ENCODE data around the gene CTDNEP1. TPM values are rescaled to one million over a fixed set of nuclear protein-coding genes. Genes with fewer than 3 reads are reported as not detected.

The CTDNEP1 gene
- total and polyA plus RNA-seq, 4 donors: 11.0 to 28.6 (median 18.6) TPM

DNA sequence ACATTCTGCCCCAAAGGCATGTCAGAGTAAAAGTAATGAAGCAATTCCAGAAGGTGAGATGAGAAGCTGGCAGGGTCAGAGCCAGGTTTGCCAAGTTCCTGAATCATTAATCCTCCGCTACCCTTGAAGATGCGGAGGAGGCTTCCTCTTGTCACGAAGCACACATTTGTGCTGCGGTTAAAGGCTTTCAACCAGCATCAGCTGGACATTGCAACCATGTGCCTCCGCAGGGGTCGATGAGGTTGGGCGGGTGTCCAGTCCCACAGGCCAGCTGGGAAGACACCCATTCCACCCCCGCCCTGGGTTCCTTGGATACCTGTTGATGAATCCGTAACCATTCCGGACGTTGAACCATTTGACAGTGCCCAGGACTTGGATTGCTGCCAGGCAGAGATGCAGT lies 41.6 kb upstream of the CTDNEP1 start:
- 86% methylated on average over 11 of the region's 11 CpGs for WGBS
- H3K9ac ChIP-seq (ENCODE audit: low read depth in 1 of 2, low read length in 2 of 2): no peak overlapping the region
- no peaks in the 10 kb centered on the region for H3K9me3 ChIP-seq (ENCODE audit: control insufficient read depth in 4 of 4, low read length in 3 of 4)
- TF ChIP-seq HNF4A (conservative IDR thresholded peaks at IDR 0.05): no peak
- TF ChIP-seq, protein P1, sequence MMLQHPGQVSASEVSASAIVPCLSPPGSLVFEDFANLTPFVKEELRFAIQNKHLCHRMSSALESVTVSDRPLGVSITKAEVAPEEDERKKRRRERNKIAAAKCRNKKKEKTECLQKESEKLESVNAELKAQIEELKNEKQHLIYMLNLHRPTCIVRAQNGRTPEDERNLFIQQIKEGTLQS (IDR thresholded peaks at IDR 0.05): no peak
- no peak for TF ChIP-seq JUND (IDR thresholded peaks at IDR 0.05)
- TF ChIP-seq RAD21 (IDR thresholded peaks at IDR 0.05): no peak
- TF ChIP-seq, protein P2, sequence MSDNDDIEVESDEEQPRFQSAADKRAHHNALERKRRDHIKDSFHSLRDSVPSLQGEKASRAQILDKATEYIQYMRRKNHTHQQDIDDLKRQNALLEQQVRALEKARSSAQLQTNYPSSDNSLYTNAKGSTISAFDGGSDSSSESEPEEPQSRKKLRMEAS (IDR thresholded peaks at IDR 0.05): no peak
- TF ChIP-seq, protein P3, sequence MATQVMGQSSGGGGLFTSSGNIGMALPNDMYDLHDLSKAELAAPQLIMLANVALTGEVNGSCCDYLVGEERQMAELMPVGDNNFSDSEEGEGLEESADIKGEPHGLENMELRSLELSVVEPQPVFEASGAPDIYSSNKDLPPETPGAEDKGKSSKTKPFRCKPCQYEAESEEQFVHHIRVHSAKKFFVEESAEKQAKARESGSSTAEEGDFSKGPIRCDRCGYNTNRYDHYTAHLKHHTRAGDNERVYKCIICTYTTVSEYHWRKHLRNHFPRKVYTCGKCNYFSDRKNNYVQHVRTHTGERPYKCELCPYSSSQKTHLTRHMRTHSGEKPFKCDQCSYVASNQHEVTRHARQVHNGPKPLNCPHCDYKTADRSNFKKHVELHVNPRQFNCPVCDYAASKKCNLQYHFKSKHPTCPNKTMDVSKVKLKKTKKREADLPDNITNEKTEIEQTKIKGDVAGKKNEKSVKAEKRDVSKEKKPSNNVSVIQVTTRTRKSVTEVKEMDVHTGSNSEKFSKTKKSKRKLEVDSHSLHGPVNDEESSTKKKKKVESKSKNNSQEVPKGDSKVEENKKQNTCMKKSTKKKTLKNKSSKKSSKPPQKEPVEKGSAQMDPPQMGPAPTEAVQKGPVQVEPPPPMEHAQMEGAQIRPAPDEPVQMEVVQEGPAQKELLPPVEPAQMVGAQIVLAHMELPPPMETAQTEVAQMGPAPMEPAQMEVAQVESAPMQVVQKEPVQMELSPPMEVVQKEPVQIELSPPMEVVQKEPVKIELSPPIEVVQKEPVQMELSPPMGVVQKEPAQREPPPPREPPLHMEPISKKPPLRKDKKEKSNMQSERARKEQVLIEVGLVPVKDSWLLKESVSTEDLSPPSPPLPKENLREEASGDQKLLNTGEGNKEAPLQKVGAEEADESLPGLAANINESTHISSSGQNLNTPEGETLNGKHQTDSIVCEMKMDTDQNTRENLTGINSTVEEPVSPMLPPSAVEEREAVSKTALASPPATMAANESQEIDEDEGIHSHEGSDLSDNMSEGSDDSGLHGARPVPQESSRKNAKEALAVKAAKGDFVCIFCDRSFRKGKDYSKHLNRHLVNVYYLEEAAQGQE (IDR thresholded peaks at IDR 0.05): no peak
- no peak for TF ChIP-seq SP1 (IDR thresholded peaks at IDR 0.05)
- TF ChIP-seq, protein P4, sequence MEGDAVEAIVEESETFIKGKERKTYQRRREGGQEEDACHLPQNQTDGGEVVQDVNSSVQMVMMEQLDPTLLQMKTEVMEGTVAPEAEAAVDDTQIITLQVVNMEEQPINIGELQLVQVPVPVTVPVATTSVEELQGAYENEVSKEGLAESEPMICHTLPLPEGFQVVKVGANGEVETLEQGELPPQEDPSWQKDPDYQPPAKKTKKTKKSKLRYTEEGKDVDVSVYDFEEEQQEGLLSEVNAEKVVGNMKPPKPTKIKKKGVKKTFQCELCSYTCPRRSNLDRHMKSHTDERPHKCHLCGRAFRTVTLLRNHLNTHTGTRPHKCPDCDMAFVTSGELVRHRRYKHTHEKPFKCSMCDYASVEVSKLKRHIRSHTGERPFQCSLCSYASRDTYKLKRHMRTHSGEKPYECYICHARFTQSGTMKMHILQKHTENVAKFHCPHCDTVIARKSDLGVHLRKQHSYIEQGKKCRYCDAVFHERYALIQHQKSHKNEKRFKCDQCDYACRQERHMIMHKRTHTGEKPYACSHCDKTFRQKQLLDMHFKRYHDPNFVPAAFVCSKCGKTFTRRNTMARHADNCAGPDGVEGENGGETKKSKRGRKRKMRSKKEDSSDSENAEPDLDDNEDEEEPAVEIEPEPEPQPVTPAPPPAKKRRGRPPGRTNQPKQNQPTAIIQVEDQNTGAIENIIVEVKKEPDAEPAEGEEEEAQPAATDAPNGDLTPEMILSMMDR (IDR thresholded peaks at IDR 0.05; ENCODE audit: low read depth, low read length, missing input control): no peak
- TF ChIP-seq TAF1 (conservative IDR thresholded peaks at IDR 0.05): no peak
- peaks cover 11 to 28% (median 17%) of the 10 kb centered on the region in 4 donors for H3K4me1 ChIP-seq (ENCODE audit: control insufficient read depth in 4 of 4, insufficient read depth in 4 of 4, low read length in 3 of 4)
- no peaks in the 10 kb centered on the region for H3K36me3 ChIP-seq (ENCODE audit: control insufficient read depth in 4 of 4, insufficient read depth in 3 of 4, low read depth in 1 of 4, low read length in 3 of 4)
- no peak for DNase-seq (ENCODE audit: low spot score)
- no peaks in the 10 kb centered on the region for H3K27me3 ChIP-seq (ENCODE audit: control insufficient read depth in 4 of 4, insufficient read depth in 4 of 4, low read length in 3 of 4)
- no peak overlapping the region for H3K27ac ChIP-seq (ENCODE audit: low read depth in 1 of 2, low read length in 2 of 2)
- H3K4me3 ChIP-seq (ENCODE audit: low read depth in 1 of 3, low read length in 3 of 3): no peak overlapping the region

DNA sequence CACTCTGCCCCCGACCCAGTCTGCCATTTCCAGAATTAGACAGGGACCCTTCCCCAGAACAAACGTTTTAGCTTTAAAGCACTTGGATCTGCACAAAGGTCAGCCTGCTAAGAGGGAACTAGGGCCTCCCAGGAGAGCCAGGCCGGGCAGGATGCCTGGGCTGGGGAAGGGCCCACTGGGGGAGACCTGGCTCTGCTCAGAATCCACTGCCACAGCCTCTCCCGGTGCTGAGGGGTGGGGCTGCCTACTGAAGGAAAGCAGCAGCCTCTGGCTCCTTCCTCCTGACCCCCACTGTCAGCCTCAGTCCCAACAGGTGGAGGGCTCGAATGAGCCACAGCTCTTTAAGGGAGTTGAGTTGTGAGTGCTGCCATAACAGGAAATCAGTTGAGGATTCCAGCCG lies 41.2 kb upstream of the CTDNEP1 start:
- WGBS: 57% methylated on average over 6 of the region's 6 CpGs
- no peaks in the 10 kb centered on the region for H3K27me3 ChIP-seq (ENCODE audit: control insufficient read depth in 4 of 4, insufficient read depth in 4 of 4, low read length in 3 of 4)
- H3K9ac ChIP-seq (ENCODE audit: low read depth in 1 of 2, low read length in 2 of 2): no peak overlapping the region
- no peak for DNase-seq (ENCODE audit: low spot score)
- no peaks in the 10 kb centered on the region for H3K9me3 ChIP-seq (ENCODE audit: control insufficient read depth in 4 of 4, low read length in 3 of 4)
- no peak for TF ChIP-seq YY1 (IDR thresholded peaks at IDR 0.05)
- TF ChIP-seq EGR1 (IDR thresholded peaks at IDR 0.05; ENCODE audit: low read depth in 2 of 2): no peak
- TF ChIP-seq, protein P3 (IDR thresholded peaks at IDR 0.05): no peak
- TF ChIP-seq, protein P4 (IDR thresholded peaks at IDR 0.05; ENCODE audit: low read depth, low read length, missing input control): no peak
- no peak for TF ChIP-seq SP1 (IDR thresholded peaks at IDR 0.05)
- TF ChIP-seq RAD21 (IDR thresholded peaks at IDR 0.05): no peak
- no peak for TF ChIP-seq RXRA (IDR thresholded peaks at IDR 0.05)
- no peak for TF ChIP-seq FOXA2 (IDR thresholded peaks at IDR 0.05)
- H3K27ac ChIP-seq (ENCODE audit: low read depth in 1 of 2, low read length in 2 of 2): no peak overlapping the region
- peaks cover 11 to 28% (median 17%) of the 10 kb centered on the region in 4 donors for H3K4me1 ChIP-seq (ENCODE audit: control insufficient read depth in 4 of 4, insufficient read depth in 4 of 4, low read length in 3 of 4)
- no peak overlapping the region for H3K4me3 ChIP-seq (ENCODE audit: low read depth in 1 of 3, low read length in 3 of 3)
- H3K36me3 ChIP-seq (ENCODE audit: control insufficient read depth in 4 of 4, insufficient read depth in 3 of 4, low read depth in 1 of 4, low read length in 3 of 4): no peaks in the 10 kb centered on the region
